Glomerular endothelial cell (primary cell): ENCODE measurements around the gene SERTM2. TPM values are rescaled to one million over a fixed set of nuclear protein-coding genes. Genes with fewer than 3 reads are reported as not detected.

Experiments used
- DNase-seq: peaks from one replicate; pipeline ENCODE4 v3.0.0-alpha.2; 2011; ENCODE audit warnings: low read depth, low spot score; ENCODE audit errors: extremely low read depth
- total RNA-seq: library from RNA; depleted of rRNA; stranded (reverse); fragments of >200 nt; gene quantifications from 2 replicates; pipeline ENCODE4 v1.2.3, GENCODE V29; 2015

Gene SERTM2
- total RNA-seq, 1 donor from 2014 or later = not detected

GRCh38 chrX:111555406-111555958 is 44.0 kb downstream of the SERTM2 start:
- DNase-seq = no peak

GRCh38 chrX:111560801-111561200 is 49.4 kb downstream of the SERTM2 start:
- DNase-seq = no peak

GRCh38 chrX:111561851-111562250 is 50.4 kb downstream of the SERTM2 start:
- DNase-seq = no peak

DNA sequence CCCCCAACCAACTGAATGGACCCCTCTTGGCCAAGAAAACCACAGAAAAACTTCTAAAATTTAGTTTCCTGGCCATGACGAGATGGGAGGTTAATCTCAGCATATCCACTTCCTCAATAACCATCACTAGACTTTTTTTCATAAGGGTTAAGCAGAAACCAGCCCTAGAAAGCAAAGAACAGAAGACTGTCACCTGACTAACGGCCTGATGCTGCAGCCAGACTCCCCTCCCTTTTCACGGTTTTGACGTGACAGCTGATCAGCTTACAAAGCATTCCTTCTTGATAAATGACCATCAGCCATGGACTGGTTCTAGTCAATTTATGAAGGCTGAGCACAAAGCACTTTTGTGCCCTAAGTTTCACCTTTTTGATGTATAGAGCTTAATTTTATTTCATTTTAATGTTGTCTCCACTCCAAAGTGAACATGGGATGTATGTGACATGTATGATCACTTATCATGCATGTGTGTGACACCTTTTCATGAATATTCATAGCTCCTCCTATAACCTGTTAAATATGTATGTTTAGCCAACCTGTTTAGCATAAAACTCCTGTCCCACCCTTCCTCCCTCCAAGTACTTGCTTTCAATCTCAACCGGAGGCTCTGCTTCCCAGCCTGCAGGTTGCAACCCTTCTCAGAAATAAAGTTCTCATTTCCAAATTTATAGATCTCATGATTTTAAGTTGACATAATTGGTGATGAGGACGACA is 56.3 kb downstream of the SERTM2 start:
- no peak for DNase-seq

GRCh38 chrX:111568354-111568753 is 56.9 kb downstream of the SERTM2 start:
- DNase-seq = no peak

DNA sequence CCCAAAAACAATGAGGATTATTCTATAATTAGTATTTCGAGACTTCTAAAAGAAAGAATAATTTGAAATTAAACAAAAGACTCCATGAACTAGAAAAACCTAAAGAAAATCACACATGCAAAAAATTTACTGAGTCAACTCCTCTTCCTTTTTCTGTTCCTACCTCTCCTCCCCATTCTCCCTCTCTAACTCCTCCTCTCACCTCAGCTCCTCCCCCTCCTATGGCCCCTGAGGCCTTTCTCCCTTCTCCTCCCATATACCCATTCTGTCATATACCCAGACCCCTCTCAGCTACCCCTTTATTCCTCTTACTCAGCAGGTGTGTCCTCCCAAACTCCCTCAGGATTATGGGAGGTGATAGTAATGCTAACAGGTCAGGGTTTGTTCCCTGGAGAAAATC is 57.4 kb downstream of the SERTM2 start:
- no peak for DNase-seq

Other genes starting within 250 kb of the SERTM2 start
- not detected in 2 replicates for gene CAPN6, start 241.2 kb upstream of the SERTM2 start, total RNA-seq
- gene DCX, start 99.5 kb upstream of the SERTM2 start, total RNA-seq = not detected in 2 replicates
- 28.0 and 38.6 TPM in 2 replicates for gene ALG13, start 169.5 kb downstream of the SERTM2 start, total RNA-seq